Hematopoietic multipotent progenitor cell treated with erythropoietin and hydrocortisone succinate and interleukin-3 and kit ligand, for 15 days (in vitro differentiated cells): Measurements from ENCODE around the gene DCHS2.

Experiments
- DNase-seq: peaks from one replicate; pipeline ENCODE4 v3.0.0-alpha.2; 2015; ENCODE audit warnings: low spot score

Gene DCHS2

DNA sequence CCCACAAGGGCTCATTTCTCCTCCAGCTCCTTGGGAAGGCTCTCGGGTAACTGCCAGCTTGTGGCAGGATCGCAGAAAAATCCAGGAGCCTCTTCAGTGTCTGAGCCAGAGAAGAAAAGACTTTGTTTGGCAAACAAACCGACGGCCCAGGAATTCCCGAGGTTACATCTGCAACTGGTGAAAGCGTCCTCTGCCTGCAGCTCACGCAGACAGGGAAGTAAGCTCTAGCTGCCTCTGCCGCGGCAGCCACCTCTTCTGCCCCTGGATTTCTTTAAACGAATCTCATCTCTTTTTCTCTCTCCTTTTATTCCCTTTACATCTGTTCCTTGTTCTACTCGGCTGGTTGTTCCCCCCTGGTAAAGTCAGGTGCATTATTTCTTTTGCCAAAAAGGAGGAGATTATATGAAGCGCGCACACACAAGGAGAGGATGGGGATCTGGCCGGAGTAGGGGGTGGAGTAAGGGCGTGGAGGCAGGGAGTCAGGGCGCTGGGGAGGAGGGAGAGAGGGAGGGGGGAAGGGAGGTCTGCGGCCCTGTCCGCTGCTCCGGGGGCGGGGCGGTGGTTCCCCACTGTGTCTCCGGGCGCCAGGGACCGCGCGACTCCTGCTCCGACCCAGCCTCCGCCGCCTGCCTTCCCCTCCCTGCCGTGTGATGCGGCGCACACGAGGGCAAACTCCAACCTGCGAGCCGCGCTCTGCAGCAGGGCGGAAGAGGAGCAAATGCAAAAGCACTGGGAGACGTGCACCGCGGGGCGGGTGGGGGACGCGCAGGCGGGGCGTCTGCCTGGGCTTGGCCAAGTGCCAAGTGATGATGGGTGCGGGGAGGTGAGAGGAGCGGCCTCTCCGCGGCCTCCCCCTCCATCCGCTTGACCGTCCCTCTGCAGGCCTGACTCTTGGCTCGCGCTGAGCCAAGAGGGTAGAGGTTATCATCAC lies at the start of gene DCHS2:
DCHS2 (minus strand) TSS at position 459 of the 931 bp plus-strand sequence; CDS start at position 15, 444 bp downstream.
- DNase-seq, result no peak

- DNase-seq, result no peak
Measured at GRCh38 chr4:154534296-154534695, 42.7 kb upstream of the DCHS2 start.

GRCh38 chr4:154529728-154530519 lies 38.3 kb upstream of the DCHS2 start:
- no peak for DNase-seq

DNA sequence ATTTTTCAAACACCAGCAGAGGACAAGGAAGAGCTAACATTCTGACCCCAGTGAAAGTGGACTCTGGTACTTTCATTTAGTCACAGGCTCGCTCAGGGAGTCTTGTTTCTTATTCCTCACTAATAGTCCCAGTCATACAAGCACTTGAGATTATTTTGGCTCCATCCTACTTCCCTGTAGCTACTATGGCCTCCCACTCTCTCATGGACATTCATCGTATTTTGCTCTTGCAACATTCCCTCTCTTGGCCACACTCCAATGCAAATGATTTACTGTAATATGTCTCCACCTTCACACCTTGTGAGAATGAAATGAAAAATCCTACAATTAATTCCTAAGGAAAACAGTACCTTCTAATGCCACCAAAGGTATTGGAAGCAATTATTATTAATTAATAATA lies 37.3 kb upstream of the DCHS2 start:
- no peak for DNase-seq

DNA sequence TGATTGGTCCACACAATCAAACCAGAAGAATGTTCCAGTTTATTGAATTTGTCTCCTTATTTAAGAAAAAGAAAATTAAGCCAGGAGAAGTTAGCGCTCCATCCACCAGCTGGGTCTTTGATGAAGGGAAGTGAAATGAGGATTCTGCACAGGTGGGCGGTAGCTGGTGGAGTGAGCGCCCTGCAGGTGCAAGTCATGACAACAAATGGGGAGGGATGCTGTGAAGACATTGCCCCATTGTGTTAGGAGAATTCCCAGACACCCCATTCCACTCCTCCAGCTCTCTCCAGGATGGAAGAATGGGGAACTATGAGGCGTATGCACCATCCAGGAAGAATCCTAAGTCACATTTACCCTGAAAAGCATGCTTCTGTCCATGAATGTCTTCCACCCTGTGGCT lies 35.7 kb upstream of the DCHS2 start:
- no peak for DNase-seq

DNA sequence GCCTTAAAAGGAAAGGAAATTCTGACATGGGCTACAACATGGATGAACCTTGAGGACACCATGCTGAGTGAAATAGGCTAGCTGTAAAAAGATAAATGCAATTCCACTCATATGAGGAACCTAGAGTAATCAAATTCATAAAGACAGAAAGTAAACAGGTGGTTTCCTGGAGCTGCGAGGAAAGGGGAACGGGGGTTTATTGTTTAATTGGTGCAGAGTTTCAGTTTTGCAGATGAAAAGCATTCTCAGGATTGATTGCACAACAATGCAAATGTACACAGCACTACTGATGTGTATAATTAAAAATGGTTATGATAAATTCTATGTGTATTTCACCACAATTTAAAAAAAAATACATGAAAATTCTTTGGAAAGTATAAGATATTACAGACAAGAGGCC lies 34.6 kb upstream of the DCHS2 start:
- no peak for DNase-seq

GRCh38 chr4:154521607-154522006 lies 30.0 kb upstream of the DCHS2 start:
- no peak for DNase-seq

GRCh38 chr4:154519214-154519613 lies 27.6 kb upstream of the DCHS2 start:
- no peak for DNase-seq

- DNase-seq, result no peak
Measured at GRCh38 chr4:154517591-154517990, 26.0 kb upstream of the DCHS2 start.

GRCh38 chr4:154516318-154517029 lies 24.9 kb upstream of the DCHS2 start:
- no peak for DNase-seq

DNA sequence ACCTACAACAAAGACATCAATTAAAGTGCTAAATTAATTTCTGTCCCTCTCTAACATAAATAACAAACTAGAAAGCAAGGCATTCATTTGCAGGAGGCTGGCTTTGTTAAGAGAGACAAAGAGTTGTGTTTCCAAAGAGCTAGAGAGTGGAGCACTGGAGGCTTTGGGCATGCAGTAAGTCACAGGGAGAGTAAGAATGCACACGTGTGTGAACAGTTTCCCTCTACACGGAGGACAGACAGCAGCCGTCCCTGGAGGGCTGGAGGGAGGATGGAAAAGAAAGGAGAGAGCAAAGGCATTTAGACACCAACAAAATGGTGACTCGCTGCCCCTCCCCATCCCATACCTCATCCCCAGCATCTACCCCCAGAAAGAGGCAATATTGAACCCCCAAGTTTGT lies 20.4 kb upstream of the DCHS2 start:
- no peak for DNase-seq

GRCh38 chr4:154511548-154511947 lies 19.9 kb upstream of the DCHS2 start:
- DNase-seq, result no peak

- DNase-seq, result no peak
Measured at GRCh38 chr4:154507156-154507555, 15.6 kb upstream of the DCHS2 start.

DNA sequence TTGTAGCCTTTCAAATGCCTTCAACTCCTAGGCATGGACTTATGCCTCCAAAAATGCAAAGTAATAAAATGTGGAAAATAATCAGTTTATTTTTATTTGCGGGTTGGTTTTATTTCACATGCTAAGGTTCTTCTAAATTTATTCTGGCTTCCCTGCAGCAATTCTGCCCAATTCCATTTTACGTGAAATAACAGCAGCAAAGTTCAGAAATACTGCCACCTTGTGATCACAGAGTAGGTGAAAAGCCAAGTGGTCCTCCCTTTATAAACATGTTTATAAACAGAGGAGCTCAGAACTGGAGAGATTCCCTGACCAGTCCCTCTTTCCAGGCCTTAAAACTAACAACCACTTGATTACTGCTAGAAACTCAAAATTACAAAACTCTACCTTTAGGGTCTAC lies 14.7 kb upstream of the DCHS2 start:
- DNase-seq, result no peak

- peak; percentile 10 for DNase-seq
Measured at GRCh38 chr4:154503598-154503997, 12.0 kb upstream of the DCHS2 start.

DNA sequence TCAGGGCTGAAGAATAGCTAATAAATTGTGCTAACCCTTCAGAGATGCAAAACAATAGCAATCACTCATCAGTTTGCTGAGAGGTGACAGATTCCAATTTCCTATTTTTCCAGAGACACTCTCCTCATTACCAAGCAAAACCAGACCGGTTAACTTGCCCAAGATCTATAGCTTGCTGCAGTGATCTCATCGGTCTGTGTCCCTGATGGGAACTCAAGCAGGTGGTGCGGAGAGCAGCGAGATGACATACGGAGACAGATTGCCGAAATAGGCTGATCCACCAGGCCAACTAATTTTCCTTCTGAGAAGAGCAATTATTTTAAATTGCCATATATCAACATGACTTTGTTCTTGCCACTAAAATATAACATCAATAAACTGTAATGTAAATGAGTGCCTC lies 10.5 kb upstream of the DCHS2 start:
- DNase-seq, result no peak

DNA sequence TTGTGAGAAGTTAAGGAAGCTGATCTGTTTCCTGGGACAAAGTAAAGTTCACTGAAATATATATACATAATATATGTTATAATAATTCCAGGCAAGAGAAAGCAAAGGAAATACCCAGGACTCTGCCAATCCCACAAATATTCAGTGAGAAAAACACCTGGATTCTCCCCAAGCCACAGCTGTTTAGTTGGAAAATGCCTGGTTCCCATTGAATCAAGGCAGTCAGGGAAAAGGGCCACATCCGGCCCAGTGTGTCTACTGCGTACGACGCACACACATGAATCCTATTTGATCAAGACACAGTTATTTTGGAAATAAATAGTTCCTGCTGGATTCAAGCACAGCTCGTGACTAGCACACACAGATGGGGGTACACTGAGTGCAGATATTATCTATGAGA lies 6.3 kb upstream of the DCHS2 start:
- DNase-seq, result no peak

- no peak for DNase-seq
Measured at GRCh38 chr4:154495867-154496266, 4.3 kb upstream of the DCHS2 start.

- no peak for DNase-seq
Measured at GRCh38 chr4:154492288-154492687, 689 bp upstream of the DCHS2 start.

DNA sequence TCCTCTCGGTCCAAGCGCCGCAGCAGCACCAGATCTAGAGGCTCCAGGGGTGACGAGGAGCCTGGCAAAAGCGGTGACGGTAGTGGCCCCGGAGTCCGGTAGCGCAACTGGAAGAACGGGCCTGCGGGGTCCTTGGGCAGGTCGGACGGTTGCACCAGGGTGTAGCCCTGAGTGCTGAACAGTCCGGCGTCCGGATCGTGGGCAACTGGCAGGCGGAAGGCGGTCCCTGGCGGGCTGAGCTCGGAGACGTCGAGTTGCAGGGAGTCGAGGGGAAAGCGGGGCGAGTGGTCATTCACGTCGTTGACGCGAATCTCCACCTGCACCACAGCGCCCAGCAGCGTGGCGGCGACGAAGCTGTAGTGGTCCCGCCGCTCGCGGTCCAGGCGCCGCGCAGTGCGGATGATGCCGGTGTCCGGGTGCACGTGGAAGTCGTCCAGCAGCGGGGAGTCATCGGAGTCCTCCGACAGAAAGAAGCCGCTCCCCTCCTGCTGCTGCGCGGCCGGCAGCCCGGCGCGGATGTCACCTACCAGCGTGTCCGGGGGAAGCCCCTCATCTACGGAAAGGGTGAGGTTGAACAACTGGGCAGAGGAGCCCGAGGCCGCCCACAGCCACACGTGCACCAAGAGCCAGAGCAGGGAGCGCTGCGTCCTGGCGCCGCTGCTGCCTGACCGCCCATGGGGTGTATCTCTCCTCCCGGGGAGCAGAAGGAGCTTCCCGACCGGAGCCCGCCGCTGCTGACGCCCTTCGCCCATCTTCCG lies 837 bp downstream of the DCHS2 start:
- no peak for DNase-seq

- DNase-seq, result no peak
Measured at GRCh38 chr4:154490234-154490582, 1.4 kb downstream of the DCHS2 start.
